GM20000 (cell line): ENCODE measurements around the gene THPO.

Experiments
- DNase-seq: peaks from one replicate; pipeline ENCODE4 v3.0.0; 2012; ENCODE audit warnings: low spot score
- CTCF ChIP-seq: IDR thresholded peaks from 2 replicates; pipeline ENCODE4 v1.5.1; 2012; ENCODE audit warnings: mild to moderate bottlenecking, control low read depth; ENCODE audit errors: extremely low read depth, missing control alignments

The THPO gene

GRCh38 chr3:184355261-184356040 is 22.6 kb downstream of the THPO start:
- TF ChIP-seq CTCF, result no peak
- DNase-seq, result no peak

GRCh38 chr3:184354754-184355153 is 23.3 kb downstream of the THPO start:
- no peak for DNase-seq
- no peak for TF ChIP-seq CTCF

GRCh38 chr3:184354121-184354728 is 23.8 kb downstream of the THPO start:
- DNase-seq, result peak; percentile 83
- TF ChIP-seq CTCF, result peak; percentile 50

GRCh38 chr3:184353546-184353941 is 24.5 kb downstream of the THPO start:
- TF ChIP-seq CTCF, result no peak
- no peak for DNase-seq

- DNase-seq, result no peak
- TF ChIP-seq CTCF, result no peak
Measured at GRCh38 chr3:184352897-184353545, 25.0 kb downstream of the THPO start.

GRCh38 chr3:184352149-184352785 is 25.7 kb downstream of the THPO start:
- DNase-seq, result no peak
- TF ChIP-seq CTCF, result no peak
